Esophagus (tissue), 2 donors: ENCODE measurements around the gene ATPAF1. TPM values are rescaled to one million over a fixed set of nuclear protein-coding genes. Genes with fewer than 3 reads are reported as not detected.
"Not testable (repeated sequence)": the region's sequence is repeated elsewhere in the genome, so short reads cannot be mapped to it uniquely, and the experiment has no call there.

ENCODE experiments used
- H3K27ac ChIP-seq, 2 donors: one replicate each; pipeline ENCODE4 v1.5.1; 2013; ENCODE audit warnings: low read depth in 2 of 2, mild to moderate bottlenecking in 2 of 2, inconsistent platforms in 1 of 2, low read length in 1 of 2, moderate library complexity in 1 of 2
- H3K27me3 ChIP-seq, 2 donors: one replicate each; pipeline ENCODE4 v1.6.1; 2013; ENCODE audit warnings: low read length in 2 of 2, control low read depth in 1 of 2, mild to moderate bottlenecking in 1 of 2; ENCODE audit not compliant: insufficient read depth in 2 of 2, control insufficient read depth in 1 of 2
- H3K36me3 ChIP-seq, 2 donors: one replicate each; pipeline ENCODE4 v1.6.1; 2013; ENCODE audit warnings: low read length in 1 of 2; ENCODE audit not compliant: control insufficient read depth in 2 of 2, insufficient read depth in 2 of 2
- H3K4me1 ChIP-seq, 2 donors: one replicate each; pipeline ENCODE4 v1.6.1; 2013; ENCODE audit warnings: low read length in 1 of 2; ENCODE audit not compliant: control insufficient read depth in 2 of 2, insufficient read depth in 2 of 2
- H3K4me3 ChIP-seq, 2 donors: one replicate each; pipeline ENCODE4 v1.5.1; 2013; ENCODE audit warnings: low read length in 2 of 2, mild to moderate bottlenecking in 2 of 2, low read depth in 1 of 2, moderate library complexity in 1 of 2
- H3K9me3 ChIP-seq, 2 donors: one replicate each; pipeline ENCODE4 v1.6.1; 2013; ENCODE audit warnings: mild to moderate bottlenecking in 2 of 2, low read depth in 1 of 2, low read length in 1 of 2, moderate library complexity in 1 of 2; ENCODE audit not compliant: control insufficient read depth in 2 of 2, insufficient read depth in 1 of 2
- WGBS, 2 donors: extraction: QIAGEN DNeasy Blood & Tissue Kit; methylation state at CpG; one replicate each; pipeline ENCODE4 v1.1.7; 2013; 5-methylcytosine and 5-hydroxymethylcytosine counted together
- polyA plus RNA-seq, 2 donors: library from polyadenylated mRNA; stranded (reverse); fragments of 200-250 nt; gene quantifications; one replicate each; pipeline ENCODE4 v1.2.3, GENCODE V29; 2013
- donor health status: healthy with polysubstance abuse.
- donor health status: Bipolar disorder and iron deficiency.

Gene ATPAF1
- polyA plus RNA-seq, 2 donors: 25.3 to 34.9 TPM

DNA sequence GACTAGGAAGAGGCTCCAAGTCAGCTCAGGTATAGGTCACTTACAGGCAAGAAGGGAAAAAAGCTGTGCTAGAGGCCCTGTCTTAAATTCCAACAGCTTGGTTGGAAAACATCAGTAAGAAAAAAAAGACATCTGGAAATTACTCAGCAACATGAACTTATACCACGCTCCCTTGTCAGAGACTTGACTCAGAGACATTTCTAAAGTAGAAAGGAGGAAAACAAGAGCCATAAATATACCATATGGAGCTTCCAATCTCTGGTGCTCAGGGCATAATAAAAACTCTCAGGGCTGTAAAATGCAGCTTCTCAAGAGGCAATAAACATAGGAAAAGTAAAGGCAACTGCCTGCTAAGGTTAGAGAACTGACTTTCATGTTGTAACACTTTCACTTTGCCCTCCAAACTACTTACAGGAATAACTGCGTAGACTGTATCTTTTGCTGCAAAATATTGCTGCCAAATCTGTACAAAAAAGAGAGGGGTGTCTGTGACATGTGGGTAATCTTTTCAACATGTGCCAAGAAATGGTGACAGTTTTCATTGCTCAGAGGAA lies 14.7 kb downstream of the ATPAF1 start:
- no peak overlapping the region for H3K4me3 ChIP-seq
- H3K27ac ChIP-seq: peak overlapping the region in 1 of 2 donors; percentile 47
- peaks cover 3 to 5% of the 10 kb centered on the region in 2 donors for H3K36me3 ChIP-seq

DNA sequence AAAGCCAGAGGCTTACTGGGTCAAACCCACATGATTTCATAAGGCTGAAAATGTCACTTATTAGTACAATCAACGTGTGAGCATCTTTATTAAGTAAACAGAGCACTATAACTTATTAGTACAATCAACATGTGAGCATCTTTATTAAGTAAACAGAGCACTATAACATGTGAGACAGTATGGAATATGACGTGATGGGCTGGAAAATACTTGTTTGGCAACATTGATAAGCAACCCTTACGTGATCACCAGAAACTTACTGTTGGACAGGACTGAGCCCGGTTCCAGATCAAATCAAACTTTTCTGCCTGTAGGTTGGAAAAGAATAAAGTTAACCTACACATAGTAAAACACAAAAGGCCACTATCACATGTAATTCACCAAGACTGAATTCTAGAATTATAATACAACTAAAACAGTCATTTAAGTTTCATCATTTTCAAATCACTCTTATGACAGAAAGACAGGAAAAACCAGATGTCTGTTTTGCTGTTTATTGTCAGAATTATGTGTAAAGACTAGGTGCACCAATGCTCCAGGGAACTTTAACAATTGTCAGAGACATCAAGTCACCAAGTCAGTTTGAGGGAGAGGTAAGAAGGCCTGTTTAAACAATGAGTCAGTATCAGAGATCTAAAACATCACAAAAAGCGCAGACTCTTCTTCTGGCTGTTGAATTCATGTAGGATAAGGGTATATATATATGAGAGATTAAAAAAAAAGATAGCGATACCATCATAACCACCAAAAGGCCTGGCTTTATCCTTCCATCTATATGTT lies 15.7 kb downstream of the ATPAF1 start:
- Histone ChIP-seq H3K36me3 (peaks cover 3% of the 10 kb centered on the region in 2 donors), H3K4me1 (no peaks in the 10 kb centered on the region), H3K9me3 (peaks cover 0 to 3% of the 10 kb centered on the region in 2 donors), H3K27ac (peak overlapping the region in 1 of 2 donors; percentile 27), H3K27me3 (no peaks in the 10 kb centered on the region), H3K4me3 (no peak overlapping the region)
- WGBS, 2 donors: 62 to 65% methylated on average over 6 of the region's 6 CpGs

More for the DNA sequence above, 14.7 kb downstream of the ATPAF1 start:
- H3K9me3 ChIP-seq: peaks cover 0 to 3% of the 10 kb centered on the region in 2 donors
- no peaks in the 10 kb centered on the region for H3K27me3 ChIP-seq
- H3K4me1 ChIP-seq: no peaks in the 10 kb centered on the region
- WGBS, 2 donors: 70 to 76% methylated on average over 2 of the region's 2 CpGs

DNA sequence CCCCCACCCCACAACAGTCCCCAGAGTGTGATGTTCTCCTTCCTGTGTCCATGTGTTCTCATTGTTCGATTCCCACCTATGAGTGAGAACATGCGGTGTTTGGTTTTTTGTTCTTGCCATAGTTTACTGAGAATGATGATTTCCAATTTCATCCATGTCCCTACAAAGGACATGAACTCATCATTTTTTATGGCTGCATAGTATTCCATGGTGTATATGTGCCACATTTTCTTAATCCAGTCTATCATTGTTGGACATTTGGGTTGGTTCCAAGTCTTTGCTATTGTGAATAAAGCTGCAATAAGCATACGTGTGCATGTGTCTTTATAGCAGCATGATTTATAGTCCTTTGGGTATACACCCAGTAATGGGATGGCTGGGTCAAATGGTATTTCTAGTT lies 17.0 kb downstream of the ATPAF1 start:
- 84 to 88% methylated on average over 3 of the region's 3 CpGs for WGBS, 2 donors

DNA sequence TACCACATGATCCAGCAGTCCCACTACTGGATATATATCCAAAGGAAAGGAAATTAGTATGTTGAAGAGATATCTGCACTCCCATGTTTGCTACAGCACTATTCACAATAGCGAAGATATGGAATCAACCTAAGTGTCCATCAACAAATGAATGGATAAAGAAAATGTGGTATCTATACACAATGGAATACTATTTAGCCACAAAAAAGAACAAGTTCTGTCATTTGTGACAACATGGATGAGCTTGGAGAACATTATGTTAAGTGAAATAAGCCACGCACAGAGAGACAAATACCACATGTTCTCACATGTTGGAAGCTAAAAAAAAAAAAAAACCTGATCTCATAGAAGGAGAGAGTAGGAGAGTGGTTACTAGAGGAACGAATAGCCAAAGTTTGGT lies 17.7 kb downstream of the ATPAF1 start:
- WGBS, 2 donors: 89 to 97% methylated on average over 3 of the region's 3 CpGs
- Histone ChIP-seq H3K4me1 (no peaks in the 10 kb centered on the region), H3K27ac (no peak overlapping the region), H3K9me3 (peaks cover 0 to 3% of the 10 kb centered on the region in 2 donors), H3K4me3 (no peak overlapping the region), H3K27me3 (no peaks in the 10 kb centered on the region), H3K36me3 (peaks cover 0 to 3% of the 10 kb centered on the region in 2 donors)

More for the DNA sequence above, 17.0 kb downstream of the ATPAF1 start:
- H3K27ac ChIP-seq, H3K27me3 ChIP-seq, H3K36me3 ChIP-seq, H3K9me3 ChIP-seq, H3K4me3 ChIP-seq, H3K4me1 ChIP-seq: not testable (repeated sequence)

DNA sequence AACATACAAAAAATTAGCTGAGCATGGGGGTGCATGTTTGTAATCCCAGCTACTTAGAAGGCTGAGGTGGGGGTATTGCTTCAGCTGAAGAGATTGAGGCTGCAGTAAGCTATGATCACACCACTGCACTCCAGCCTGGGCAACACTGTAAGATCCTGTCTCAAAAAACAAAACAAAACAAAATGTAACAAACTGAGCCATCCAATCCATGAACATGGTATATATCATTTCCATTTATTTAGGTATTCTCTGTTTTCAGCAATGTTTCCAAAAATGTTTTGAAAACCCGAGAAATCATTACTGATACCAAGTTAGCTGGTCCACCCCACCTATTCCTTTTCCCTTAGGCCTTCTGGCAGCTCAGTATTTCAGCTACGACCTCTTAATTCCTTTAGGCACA lies 18.4 kb downstream of the ATPAF1 start:
- no peak overlapping the region for H3K4me3 ChIP-seq
- peaks cover 0 to 3% of the 10 kb centered on the region in 2 donors for H3K9me3 ChIP-seq
- WGBS, 2 donors: 95 to 96% methylated on average over 2 of the region's 2 CpGs
- peaks cover 0 to 3% of the 10 kb centered on the region in 2 donors for H3K36me3 ChIP-seq
- no peak overlapping the region for H3K27ac ChIP-seq
- H3K27me3 ChIP-seq: no peaks in the 10 kb centered on the region
- no peaks in the 10 kb centered on the region for H3K4me1 ChIP-seq

DNA sequence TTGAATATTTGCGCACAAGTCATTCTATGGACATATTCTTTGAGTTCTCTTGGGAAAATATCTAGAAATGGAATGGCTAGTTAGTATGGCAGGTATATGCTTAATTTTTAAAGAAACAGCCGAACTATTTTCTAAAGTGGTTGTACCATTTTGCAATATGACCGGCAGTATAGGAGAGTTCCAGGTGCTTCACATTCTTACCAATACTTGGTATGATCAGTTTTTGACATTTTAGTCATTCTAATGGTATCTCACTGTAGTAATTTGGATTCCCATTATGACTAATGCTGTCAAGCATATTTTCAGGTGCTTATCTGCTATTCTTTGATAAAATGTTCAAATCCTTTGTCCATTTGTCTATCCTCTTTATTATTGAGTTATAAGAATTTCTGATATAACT lies 20.6 kb downstream of the ATPAF1 start:
- 97% methylated on average over 3 of the region's 3 CpGs for WGBS, 2 donors

DNA sequence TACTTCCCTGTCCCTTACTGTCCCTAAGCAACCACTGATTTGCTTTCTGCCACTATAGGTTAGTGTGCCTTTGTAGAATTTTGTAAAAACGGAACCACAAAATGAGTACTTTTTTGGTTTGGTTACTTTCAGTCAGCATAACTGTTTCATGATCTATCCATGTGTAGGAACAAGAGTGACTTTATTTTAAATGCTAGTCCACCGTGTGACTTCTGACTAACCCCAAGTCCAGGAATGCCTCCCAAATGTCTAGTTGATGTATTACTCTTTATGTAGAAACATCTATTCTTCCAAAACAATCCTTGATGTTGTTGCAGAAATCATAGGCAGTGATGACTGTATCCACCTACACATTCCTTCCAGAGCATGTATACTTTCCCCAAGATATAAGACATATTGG lies 21.3 kb downstream of the ATPAF1 start:
- Histone ChIP-seq H3K27ac (no peak overlapping the region), H3K4me3 (no peak overlapping the region), H3K9me3 (peaks cover 0 to 3% of the 10 kb centered on the region in 2 donors), H3K36me3 (peaks cover 0 to 3% of the 10 kb centered on the region in 2 donors), H3K4me1 (no peaks in the 10 kb centered on the region), H3K27me3 (no peaks in the 10 kb centered on the region)
- 85 to 86% methylated on average over 2 of the region's 2 CpGs for WGBS, 2 donors

More for the DNA sequence above, 20.6 kb downstream of the ATPAF1 start:
- no peaks in the 10 kb centered on the region for H3K27me3 ChIP-seq
- H3K4me1 ChIP-seq: no peaks in the 10 kb centered on the region
- H3K4me3 ChIP-seq: no peak overlapping the region
- no peak overlapping the region for H3K27ac ChIP-seq
- H3K9me3 ChIP-seq: peaks cover 0 to 3% of the 10 kb centered on the region in 2 donors
- H3K36me3 ChIP-seq: peaks cover 0 to 3% of the 10 kb centered on the region in 2 donors

DNA sequence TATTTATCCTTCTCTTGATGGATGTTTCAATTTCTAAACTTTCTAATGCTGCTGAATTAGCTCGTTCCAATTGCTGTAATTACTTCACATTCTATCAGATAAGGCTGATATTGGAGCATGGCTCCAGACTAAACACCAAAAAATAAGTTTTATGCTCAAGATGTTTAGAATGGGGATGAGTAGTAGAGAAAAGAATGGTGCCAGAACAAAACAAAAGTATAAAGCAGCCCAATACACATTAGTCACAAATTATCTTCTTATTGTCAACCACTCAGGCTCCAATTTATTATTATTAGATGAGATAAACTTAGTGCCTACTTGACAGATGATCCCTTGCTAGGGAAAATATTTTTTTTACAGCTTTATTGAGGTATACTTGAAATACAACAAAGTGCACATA lies 21.8 kb downstream of the ATPAF1 start:
- H3K9me3 ChIP-seq: peaks cover 0 to 3% of the 10 kb centered on the region in 2 donors
- H3K27ac ChIP-seq: no peak overlapping the region
- H3K27me3 ChIP-seq: no peaks in the 10 kb centered on the region
- no peaks in the 10 kb centered on the region for H3K4me1 ChIP-seq
- WGBS, 2 donors: 79 to 83% methylated on average over 1 of the region's 1 CpG
- peaks cover 0 to 3% of the 10 kb centered on the region in 2 donors for H3K36me3 ChIP-seq
- no peak overlapping the region for H3K4me3 ChIP-seq

DNA sequence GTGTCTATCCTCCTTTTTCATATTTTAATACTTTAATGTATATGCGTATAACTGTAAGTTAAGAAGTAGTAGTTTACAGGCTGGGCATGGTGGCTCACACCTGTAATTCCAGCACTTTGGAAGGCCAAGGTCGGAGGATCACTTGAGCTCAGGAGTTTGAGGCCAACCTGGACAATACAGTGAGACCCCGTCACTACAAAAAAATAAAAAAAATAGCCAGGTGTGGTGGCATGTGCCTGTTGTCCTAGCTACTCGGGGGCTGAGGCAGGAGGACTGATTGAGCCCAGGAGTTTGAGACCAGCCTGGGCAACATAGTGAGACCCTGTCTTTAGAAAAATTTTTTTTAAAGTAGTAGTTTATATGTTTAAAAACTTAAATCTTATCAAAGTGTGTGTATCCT lies 22.3 kb downstream of the ATPAF1 start:
- Histone ChIP-seq H3K36me3 (peaks cover 0 to 3% of the 10 kb centered on the region in 2 donors), H3K4me3 (no peak overlapping the region), H3K4me1 (no peaks in the 10 kb centered on the region), H3K9me3 (peaks cover 0 to 3% of the 10 kb centered on the region in 2 donors), H3K27me3 (no peaks in the 10 kb centered on the region), H3K27ac (no peak overlapping the region)
- 94 to 97% methylated on average over 4 of the region's 4 CpGs for WGBS, 2 donors

DNA sequence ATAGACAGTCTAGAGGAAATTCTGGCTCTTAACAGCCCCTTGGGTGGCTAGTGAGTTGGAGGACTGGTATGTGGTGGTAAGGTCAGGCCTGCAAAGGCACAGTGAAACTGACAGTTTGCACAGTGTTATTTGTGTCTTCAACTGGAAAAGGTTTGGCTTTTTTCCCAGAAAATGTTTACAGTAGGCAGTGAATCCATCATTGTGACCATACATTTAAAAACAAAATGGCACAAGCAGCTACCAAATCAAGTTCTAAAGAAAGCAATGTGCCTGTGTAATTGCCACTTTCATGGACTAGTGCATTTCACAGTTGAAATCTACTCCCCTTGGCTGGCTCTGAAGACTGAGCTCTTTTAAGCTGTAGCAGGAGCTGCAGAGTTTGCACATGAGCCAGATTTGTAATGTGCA lies 24.8 kb downstream of the ATPAF1 start:
- Histone ChIP-seq H3K4me3 (no peak overlapping the region), H3K9me3 (no peaks in the 10 kb centered on the region), H3K27ac (peak overlapping the region; percentile 7 to 26), H3K27me3 (no peaks in the 10 kb centered on the region), H3K4me1 (no peaks in the 10 kb centered on the region), H3K36me3 (no peaks in the 10 kb centered on the region)
